D721Med (cell line): ENCODE data around the gene C1GALT1.

Experiments
- DNase-seq: peaks from one replicate; pipeline ENCODE4 v3.0.0; 2011; ENCODE audit warnings: low spot score; ENCODE audit not compliant: insufficient read length
- FAIRE-seq: peaks from 2 replicates; lab custom pipeline; 2011; peaks lifted over from hg19 to GRCh38; lab: Jason Lieb, UNC
- CTCF ChIP-seq: IDR thresholded peaks from 2 replicates; pipeline ENCODE4 v1.5.1; 2012; ENCODE audit warnings: mild to moderate bottlenecking, control low read depth; ENCODE audit not compliant: insufficient read depth; ENCODE audit errors: missing control alignments

C1GALT1 gene

GRCh38 chr7:7214398-7215347, 32.3 kb downstream of the C1GALT1 start:
- no peak for TF ChIP-seq CTCF
- FAIRE-seq (no peak), DNase-seq (no peak)

- no peak for DNase-seq
- TF ChIP-seq CTCF: no peak
- no peak for FAIRE-seq
Measured at GRCh38 chr7:7216279-7216678, 33.9 kb downstream of the C1GALT1 start.

- DNase-seq: no peak
- no peak for TF ChIP-seq CTCF
- FAIRE-seq: no peak
Measured at GRCh38 chr7:7219216-7219615, 36.9 kb downstream of the C1GALT1 start.

- no peak for FAIRE-seq
- no peak for TF ChIP-seq CTCF
- DNase-seq: no peak
Measured at GRCh38 chr7:7220821-7221220, 38.5 kb downstream of the C1GALT1 start.

GRCh38 chr7:7221599-7222038, 39.3 kb downstream of the C1GALT1 start:
- FAIRE-seq: no peak
- DNase-seq: no peak
- no peak for TF ChIP-seq CTCF

- no peak for FAIRE-seq
- DNase-seq: no peak
- TF ChIP-seq CTCF: no peak
Measured at GRCh38 chr7:7223250-7223649, 40.9 kb downstream of the C1GALT1 start.

GRCh38 chr7:7226407-7226806, 44.1 kb downstream of the C1GALT1 start:
- DNase-seq: no peak
- no peak for TF ChIP-seq CTCF
- FAIRE-seq: no peak
